CD14-positive monocyte (primary cell): ENCODE results near the gene VILL. TPM values are rescaled to one million over a fixed set of nuclear protein-coding genes. Genes with fewer than 3 reads are reported as not detected.

Experiments used
- DNase-seq, 3 donors: peaks; one replicate each; pipeline ENCODE4 v3.0.0-alpha.2; 2011 to 2022
- H2AFZ ChIP-seq: 2 replicates; pipeline ENCODE4 v1.6.0; 2012; ENCODE audit warnings: mild to moderate bottlenecking, low read depth, low read length, inconsistent platforms; ENCODE audit not compliant: insufficient read depth, poor library complexity, severe bottlenecking
- H3K27ac ChIP-seq, 2 donors: 1 replicate in 1 of 2; 2 replicates in 1 of 2; pipeline ENCODE4 v1.5.1; 2012 to 2013; ENCODE audit warnings: low read length in 2 of 2, control low read depth in 1 of 2, inconsistent platforms in 1 of 2, low read depth in 1 of 2, mild to moderate bottlenecking in 1 of 2
- H3K27me3 ChIP-seq, 2 donors: one replicate each; pipeline versions ENCODE4 v1.6.0 to v1.6.1; 2011 to 2013; ENCODE audit warnings: low read length in 2 of 2; ENCODE audit not compliant: control insufficient read depth in 2 of 2, insufficient read depth in 2 of 2
- H3K36me3 ChIP-seq, 2 donors: replicated peaks in 1 of 2; 1 replicate in 1 of 2; 2 replicates in 1 of 2; pipeline versions ENCODE4 v1.5.1 to v1.6.1; 2012 to 2013; ENCODE audit warnings: low read length in 2 of 2, control low read depth in 1 of 2, inconsistent platforms in 1 of 2, mild to moderate bottlenecking in 1 of 2; ENCODE audit not compliant: insufficient read depth in 2 of 2, control insufficient read depth in 1 of 2
- H3K4me1 ChIP-seq, 2 donors: 1 replicate in 1 of 2; 2 replicates in 1 of 2; pipeline versions ENCODE4 v1.5.1 to v1.6.1; 2012 to 2013; ENCODE audit warnings: low read length in 2 of 2, control low read depth in 1 of 2, inconsistent platforms in 1 of 2, mild to moderate bottlenecking in 1 of 2, moderate library complexity in 1 of 2; ENCODE audit not compliant: insufficient read depth in 2 of 2, control insufficient read depth in 1 of 2
- H3K4me2 ChIP-seq: replicated peaks from 2 replicates; pipeline ENCODE3; 2012; ENCODE audit warnings: low read length, moderate library complexity, mild to moderate bottlenecking; ENCODE audit not compliant: poor library complexity, severe bottlenecking; ENCODE audit errors: extremely low read depth
- H3K4me3 ChIP-seq, 3 experiments: fragments of 200-600 bp in 1 of 3; sonication (generic) in 1 of 3; replicated peaks in 1 of 3; 1 replicate in 2 of 3; 2 replicates in 1 of 3; pipeline ENCODE4 v1.5.1; 2011 to 2013; ENCODE audit warnings: low read length in 3 of 3, mild to moderate bottlenecking in 3 of 3, control low read depth in 2 of 3, low read depth in 2 of 3, inconsistent platforms in 1 of 3, moderate library complexity in 1 of 3
- H3K79me2 ChIP-seq: 2 replicates; pipeline ENCODE4 v1.6.0; 2012; ENCODE audit warnings: mild to moderate bottlenecking, control low read depth, inconsistent platforms, low read length, moderate library complexity; ENCODE audit not compliant: insufficient read depth
- H3K9ac ChIP-seq: 2 replicates; pipeline ENCODE4 v1.6.0; 2017; ENCODE audit warnings: low read length, mild to moderate bottlenecking; ENCODE audit not compliant: insufficient read depth, poor library complexity, severe bottlenecking
- H3K9me3 ChIP-seq, 2 donors: replicated peaks in 1 of 2; 1 replicate in 1 of 2; 2 replicates in 1 of 2; pipeline versions ENCODE4 v1.5.1 to v1.6.1; 2012 to 2013; ENCODE audit warnings: low read length in 2 of 2, control low read depth in 1 of 2; ENCODE audit not compliant: control insufficient read depth in 1 of 2, insufficient read depth in 1 of 2
- H4K20me1 ChIP-seq: 2 replicates; pipeline ENCODE4 v1.6.0; 2012; ENCODE audit warnings: mild to moderate bottlenecking, low read length, control low read depth, moderate library complexity; ENCODE audit not compliant: insufficient read depth
- H3K27ac Mint-ChIP-seq, 7 donors: one replicate each; pipeline ENCODE4 v1.8.0; 2020; ENCODE audit warnings: mild to moderate bottlenecking in 7 of 7, mixed read lengths in 7 of 7, moderate library complexity in 6 of 7, inconsistent platforms in 2 of 7
- H3K27me3 Mint-ChIP-seq, 3 donors: one replicate each; pipeline ENCODE4 v1.8.0; 2021 to 2022; ENCODE audit warnings: low read depth in 3 of 3, mild to moderate bottlenecking in 3 of 3, mixed read lengths in 3 of 3, moderate library complexity in 3 of 3, inconsistent platforms in 1 of 3
- H3K36me3 Mint-ChIP-seq, 2 donors: one replicate each; pipeline ENCODE4 v1.8.0; 2020; ENCODE audit warnings: mixed read lengths in 2 of 2, inconsistent platforms in 1 of 2, mild to moderate bottlenecking in 1 of 2
- H3K4me1 Mint-ChIP-seq: one replicate; pipeline ENCODE4 v1.8.0; 2020; ENCODE audit warnings: mild to moderate bottlenecking, mixed read lengths
- H3K4me3 Mint-ChIP-seq, 2 donors: one replicate each; pipeline ENCODE4 v1.8.0; 2020; ENCODE audit warnings: mild to moderate bottlenecking in 2 of 2, mixed read lengths in 2 of 2, moderate library complexity in 1 of 2
- H3K9me3 Mint-ChIP-seq, 7 donors: one replicate each; pipeline ENCODE4 v1.8.0; 2020 to 2022; ENCODE audit warnings: mixed read lengths in 7 of 7, mild to moderate bottlenecking in 6 of 7, moderate library complexity in 6 of 7, inconsistent platforms in 2 of 7
- WGBS: methylation state at CpG from one replicate; pipeline ENCODE4 v1.1.5; 2013; ENCODE audit warnings: missing lambda C conversion rate; ENCODE audit not compliant: insufficient coverage; 5-methylcytosine and 5-hydroxymethylcytosine counted together
- intact Hi-C, 2 donors: fragments of 100-400 bp; cut with micrococcal nuclease; formaldehyde crosslinking; loops; one replicate each; pipeline versions ENCODE4 v1.15.0 to v1.15.1; 2023
- polyA plus RNA-seq, 3 donors: library from polyadenylated mRNA; depleted of rRNA in 1 of 3; unstranded in 2 of 3; stranded (reverse) in 1 of 3; fragments of 300-500 nt in 2 of 3; fragments of >200 nt in 1 of 3; fragmentation: Illumina TruSeq in 2 of 3; gene quantifications; 1 replicate in 2 of 3; 2 replicates in 1 of 3; pipeline ENCODE4 v1.2.3, GENCODE V29; 2012 to 2021
- TF ChIP-seq, protein P1 (sequence below): fragments of 200-600 bp; IDR thresholded peaks from one replicate; pipeline ENCODE4 v1.8.0; 2022; ENCODE audit warnings: antibody characterized with exemption, mild to moderate bottlenecking

Gene VILL
- polyA plus RNA-seq, 3 donors: 4.4 to 29.1 (median 7.4) TPM

DNA sequence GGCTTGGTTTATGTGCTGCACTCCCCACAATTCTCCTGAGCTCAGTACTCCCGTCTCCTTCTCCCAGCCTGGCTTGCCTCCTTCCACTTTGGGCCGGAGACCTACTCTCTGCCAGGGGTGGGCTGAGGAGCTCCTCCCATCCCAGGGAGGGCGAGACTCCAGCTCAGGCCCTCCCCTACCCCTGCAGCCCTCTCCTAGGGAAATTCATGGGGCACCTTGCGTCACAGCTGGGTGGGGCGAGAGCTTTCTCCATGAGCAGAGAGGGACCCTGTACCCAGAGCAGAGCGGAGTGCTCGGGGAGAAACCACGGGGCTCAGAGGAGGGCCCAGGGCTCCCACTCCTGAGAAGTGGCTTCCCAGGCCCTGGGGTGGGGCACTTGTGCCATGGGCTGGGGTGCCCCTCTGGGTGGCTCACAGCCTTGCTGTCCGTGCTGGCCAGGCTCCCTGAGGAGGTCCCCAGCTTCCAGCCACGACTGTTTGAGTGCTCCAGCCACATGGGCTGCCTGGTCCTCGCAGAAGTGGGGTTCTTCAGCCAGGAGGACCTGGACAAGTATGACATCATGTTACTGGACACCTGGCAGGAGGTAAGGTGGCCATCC lies 13.3 kb downstream of the VILL start:
- H3K4me1 Mint-ChIP-seq: peaks cover 18% of the 10 kb centered on the region
- H3K27me3 Mint-ChIP-seq: peaks cover 0 to 4% (median 2%) of the 10 kb centered on the region in 3 donors
- Histone ChIP-seq H3K27me3 (no peaks in the 10 kb centered on the region), H3K4me2 (no peak overlapping the region), H3K4me1 (peaks cover 4 to 16% of the 10 kb centered on the region in 2 donors), H3K9ac (no peak overlapping the region), H3K9me3 (no peaks in the 10 kb centered on the region), H4K20me1 (no peaks in the 10 kb centered on the region), H3K4me3 (no peak overlapping the region), H2AFZ (no peak overlapping the region), H3K27ac (peak overlapping the region in 1 of 2 donors; percentile 49), H3K79me2 (no peaks in the 10 kb centered on the region), H3K36me3 (peaks cover 70 to 95% of the 10 kb centered on the region in 2 donors)
- no peaks in the 10 kb centered on the region for H3K9me3 Mint-ChIP-seq
- H3K27ac Mint-ChIP-seq: peak overlapping the region in 3 of 7 donors; percentile 19 to 82 (median 53)
- DNase-seq: no peak
- no peak overlapping the region for H3K4me3 Mint-ChIP-seq
- intact Hi-C loops: loop anchor here (2.0 to 5.0 kb wide), 2 partner anchors 29 to 37 kb away; no protein-coding TSS in a partner anchor
- 80% methylated on average over 7 of the region's 11 CpGs for WGBS
- TF ChIP-seq, protein P1, sequence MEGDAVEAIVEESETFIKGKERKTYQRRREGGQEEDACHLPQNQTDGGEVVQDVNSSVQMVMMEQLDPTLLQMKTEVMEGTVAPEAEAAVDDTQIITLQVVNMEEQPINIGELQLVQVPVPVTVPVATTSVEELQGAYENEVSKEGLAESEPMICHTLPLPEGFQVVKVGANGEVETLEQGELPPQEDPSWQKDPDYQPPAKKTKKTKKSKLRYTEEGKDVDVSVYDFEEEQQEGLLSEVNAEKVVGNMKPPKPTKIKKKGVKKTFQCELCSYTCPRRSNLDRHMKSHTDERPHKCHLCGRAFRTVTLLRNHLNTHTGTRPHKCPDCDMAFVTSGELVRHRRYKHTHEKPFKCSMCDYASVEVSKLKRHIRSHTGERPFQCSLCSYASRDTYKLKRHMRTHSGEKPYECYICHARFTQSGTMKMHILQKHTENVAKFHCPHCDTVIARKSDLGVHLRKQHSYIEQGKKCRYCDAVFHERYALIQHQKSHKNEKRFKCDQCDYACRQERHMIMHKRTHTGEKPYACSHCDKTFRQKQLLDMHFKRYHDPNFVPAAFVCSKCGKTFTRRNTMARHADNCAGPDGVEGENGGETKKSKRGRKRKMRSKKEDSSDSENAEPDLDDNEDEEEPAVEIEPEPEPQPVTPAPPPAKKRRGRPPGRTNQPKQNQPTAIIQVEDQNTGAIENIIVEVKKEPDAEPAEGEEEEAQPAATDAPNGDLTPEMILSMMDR: no peak
- H3K36me3 Mint-ChIP-seq: peaks cover 66 to 88% of the 10 kb centered on the region in 2 donors

- H3K4me3 Mint-ChIP-seq: no peak overlapping the region
- peaks cover 63 to 87% of the 10 kb centered on the region in 2 donors for H3K36me3 Mint-ChIP-seq
- Histone ChIP-seq H3K79me2 (no peaks in the 10 kb centered on the region), H3K4me1 (peaks cover 0 to 12% of the 10 kb centered on the region in 2 donors), H3K9ac (no peak overlapping the region), H2AFZ (no peak overlapping the region), H4K20me1 (no peaks in the 10 kb centered on the region), H3K4me3 (no peak overlapping the region), H3K36me3 (peaks cover 70 to 93% of the 10 kb centered on the region in 2 donors), H3K27ac (peak overlapping the region in 1 of 2 donors; percentile 49), H3K27me3 (no peaks in the 10 kb centered on the region), H3K4me2 (no peak overlapping the region), H3K9me3 (no peaks in the 10 kb centered on the region)
- WGBS: 95% methylated on average over 14 of the region's 14 CpGs
- TF ChIP-seq, protein P1: peak; percentile 47
- H3K4me1 Mint-ChIP-seq: peaks cover 15% of the 10 kb centered on the region
- peak overlapping the region in 4 of 7 donors; percentile 19 to 82 (median 44) for H3K27ac Mint-ChIP-seq
- no peaks in the 10 kb centered on the region for H3K9me3 Mint-ChIP-seq
- peaks cover 0 to 4% (median 2%) of the 10 kb centered on the region in 3 donors for H3K27me3 Mint-ChIP-seq
- intact Hi-C loops: loop anchor here in 1 of 2 donors (5.0 kb wide), 1 partner anchor 37 kb away; no protein-coding TSS in a partner anchor
- DNase-seq: peak; percentile 32 to 43 (median 40)
These were observed 14.0 kb downstream of the VILL start for GRCh38 chr3:38004415-38005075.
